Measurements from ENCODE around the gene DNAH7. TPM values are rescaled to one million over a fixed set of nuclear protein-coding genes. Genes with fewer than 3 reads are reported as not detected.

Gene DNAH7
- total and polyA plus RNA-seq, 10 of the 15 experiments (the other 5 are each of a cell fraction or from before 2014, with no cell fraction given): 0.05 to 0.61 (median 0.16) TPM

- ChIA-PET SMC1A (ENCODE audit: uncharacterized antibody, unreplicated experiment) (interaction anchor here (0.8 to 9.2 kb wide), 35 partner anchors 9 to 453 kb away, joined by 3 to 147 read pairs (median 5); partner anchors contain the start of gene STK17B), CTCF (interaction anchor here (0.8 to 3.7 kb wide), 17 partner anchors 11 to 435 kb away, joined by 3 to 52 read pairs (median 4); partner anchors contain the start of gene DNAH7), POLR2A (interaction anchor here (0.8 to 2.3 kb wide), 14 partner anchors 23 to 313 kb away, joined by 3 to 9 read pairs (median 4); no protein-coding TSS in a partner anchor), RAD21 (ENCODE audit: unreplicated experiment) (interaction anchor here (0.6 to 7.7 kb wide), 33 partner anchors 8 to 450 kb away, joined by 3 to 126 read pairs (median 4); partner anchors contain the start of genes DNAH7 and STK17B)
- peak overlapping the region; percentile 34 for H3K27ac ChIP-seq (ENCODE audit: control insufficient read depth, insufficient read depth)
- H2AFZ ChIP-seq (ENCODE audit: control insufficient read depth, low read depth, low read length): peak overlapping the region; percentile 50
- no peaks in the 10 kb centered on the region; the same call in 2 of the 3 replicates for H3K9me3 ChIP-seq (replicated peaks; ENCODE audit: control insufficient read depth, insufficient read depth, low read length)
- H3K4me1 ChIP-seq (ENCODE audit: control insufficient read depth, insufficient read depth, low read length): peaks cover 24% of the 10 kb centered on the region
- H3K27me3 ChIP-seq (replicated peaks in 1 of 2; ENCODE audit: control insufficient read depth in 2 of 2, insufficient read depth in 2 of 2, low read length in 1 of 2): no peaks in the 10 kb centered on the region
- no peak overlapping the region for H3K4me3 ChIP-seq
- ATAC-seq (peak; percentile 96), DNase-seq (ENCODE audit: low read depth, low spot score) (peak; percentile 80), FAIRE-seq (peak; percentile 81)
- no peaks in the 10 kb centered on the region for H3K79me2 ChIP-seq (ENCODE audit: control insufficient read depth, insufficient read depth, low read length)
- H3K9ac ChIP-seq (ENCODE audit: control insufficient read depth, insufficient read depth, low read length): no peak overlapping the region
- in situ Hi-C loops (cut with MboI): no loop called here
- no peaks in the 10 kb centered on the region for H3K36me3 ChIP-seq (ENCODE audit: control insufficient read depth in 2 of 2, insufficient read depth in 2 of 2, low read length in 1 of 2)
- 2% methylated on average over 6 of the region's 6 CpGs for WGBS (ENCODE audit: insufficient coverage, insufficient replicate concordance, low lambda C conversion rate, missing lambda C conversion rate)
- intact Hi-C loops (cut with micrococcal nuclease; ENCODE audit: unreplicated experiment): no loop called here
- BruUV-seq (replicated peaks): no TSS peak
- peak overlapping the region; percentile 69 for H3K4me2 ChIP-seq (ENCODE audit: control insufficient read depth, insufficient read depth)
- H4K20me1 ChIP-seq (ENCODE audit: control insufficient read depth, insufficient read depth): no peaks in the 10 kb centered on the region
- TF ChIP-seq TCF12 (IDR thresholded peaks at IDR 0.05; ENCODE audit: low read depth, low read length) (peak; percentile 96), RBBP5 (conservative IDR thresholded peaks at IDR 0.05) (no peak), USF2 (IDR thresholded peaks at IDR 0.05; ENCODE audit: borderline replicate concordance, low read depth, low read length) (no peak; the same call in 1 of the 2 replicates), NFYB (IDR thresholded peaks at IDR 0.05; ENCODE audit: insufficient read depth, low read depth, low read length) (0 out of 2 replicates have a peak, but pooled peaks have one; percentile 2), PAX5 (IDR thresholded peaks at IDR 0.05; ENCODE audit: borderline replicate concordance, low read depth, low read length) (peak; percentile 70; the same call in 1 of the 2 replicates), MAX (IDR thresholded peaks at IDR 0.05; ENCODE audit: low read depth, low read length) (peak; percentile 89), NR2C1 (IDR thresholded peaks at IDR 0.05) (no peak), CUX1 (IDR thresholded peaks at IDR 0.05; ENCODE audit: insufficient replicate concordance, low read depth, low read length) (no peak), RFX5 (IDR thresholded peaks at IDR 0.05; ENCODE audit: low read depth, low read length) (no peak), IRF5 (IDR thresholded peaks at IDR 0.05; ENCODE audit: borderline replicate concordance) (no peak), FOXM1 (IDR thresholded peaks at IDR 0.05; ENCODE audit: low read depth, low read length) (peak; percentile 67), EED (IDR thresholded peaks at IDR 0.05; ENCODE audit: low read depth) (peak; percentile 78)
Measured at GRCh38 chr2:196101325-196101991, 32.8 kb upstream of the DNAH7 start.
